ENCODE results near the gene VWA3B. TPM values are rescaled to one million over a fixed set of nuclear protein-coding genes. Genes with fewer than 3 reads are reported as not detected.

VWA3B gene
- total and polyA plus RNA-seq, 8 donors = 0.03 to 134 (median 2.2) TPM; not detected in 2

- no peak overlapping the region for H3K4me3 ChIP-seq
- no peaks in the 10 kb centered on the region for H3K4me1 ChIP-seq
- DNase-seq = no peak
- WGBS, 5 donors = 53 to 81% (median 76%) methylated on average over 2 of the region's 2 CpGs
- no peak for TF ChIP-seq POLR2AphosphoS5 (IDR thresholded peaks at IDR 0.05)
- TF ChIP-seq POLR2A (IDR thresholded peaks at IDR 0.05) = no peak
- TF ChIP-seq CTCF (IDR thresholded peaks at IDR 0.05) = no peak
- no peak for TF ChIP-seq EP300 (IDR thresholded peaks at IDR 0.05)
- peaks cover 0 to 4% (median 0%) of the 10 kb centered on the region in 3 donors for H3K27me3 ChIP-seq
- H3K27ac ChIP-seq = no peak overlapping the region
- H3K36me3 ChIP-seq = no peaks in the 10 kb centered on the region
- intact Hi-C loops (cut with DNase I; ENCODE audit: low total_unique reads) = no loop called here
- H3K9me3 ChIP-seq = no peaks in the 10 kb centered on the region
Observed at GRCh38 chr2:98233941-98234340, 147.0 kb downstream of the VWA3B start.

GRCh38 chr2:98234776-98235175 is 147.8 kb downstream of the VWA3B start:
- H3K36me3 ChIP-seq = no peaks in the 10 kb centered on the region
- TF ChIP-seq POLR2AphosphoS5 (IDR thresholded peaks at IDR 0.05) (no peak), CTCF (IDR thresholded peaks at IDR 0.05) (no peak), EP300 (IDR thresholded peaks at IDR 0.05) (no peak), POLR2A (IDR thresholded peaks at IDR 0.05) (no peak)
- H3K4me3 ChIP-seq = no peak overlapping the region
- intact Hi-C loops (cut with DNase I; ENCODE audit: low total_unique reads) = no loop called here
- WGBS, 5 donors = 42 to 57% (median 48%) methylated on average over 2 of the region's 2 CpGs
- DNase-seq = no peak
- H3K4me1 ChIP-seq = no peaks in the 10 kb centered on the region
- peaks cover 0 to 4% (median 0%) of the 10 kb centered on the region in 3 donors for H3K27me3 ChIP-seq
- H3K9me3 ChIP-seq = no peaks in the 10 kb centered on the region
- H3K27ac ChIP-seq = no peak overlapping the region

- Histone ChIP-seq H3K27me3 (peaks cover 0 to 4% (median 0%) of the 10 kb centered on the region in 3 donors), H3K27ac (no peak overlapping the region), H3K36me3 (no peaks in the 10 kb centered on the region), H3K4me3 (no peak overlapping the region), H3K4me1 (no peaks in the 10 kb centered on the region), H3K9me3 (no peaks in the 10 kb centered on the region)
- TF ChIP-seq EP300 (IDR thresholded peaks at IDR 0.05) (no peak), POLR2AphosphoS5 (IDR thresholded peaks at IDR 0.05) (no peak), POLR2A (IDR thresholded peaks at IDR 0.05) (no peak), CTCF (IDR thresholded peaks at IDR 0.05) (no peak)
- intact Hi-C loops (cut with DNase I; ENCODE audit: low total_unique reads) = no loop called here
- 90 to 94% (median 92%) methylated on average over 11 of the region's 11 CpGs for WGBS, 5 donors
- DNase-seq = no peak
Observed at GRCh38 chr2:98236935-98237334, 150.0 kb downstream of the VWA3B start.

- intact Hi-C loops (cut with DNase I; ENCODE audit: low total_unique reads) = no loop called here
- no peak overlapping the region for H3K4me3 ChIP-seq
- whole genome bisulfite sequencing, 5 donors = 55 to 73% (median 58%) methylated on average over 3 of the region's 3 CpGs
- TF ChIP-seq CTCF (IDR thresholded peaks at IDR 0.05) (no peak), POLR2A (IDR thresholded peaks at IDR 0.05) (no peak)
- no peaks in the 10 kb centered on the region for H3K9me3 ChIP-seq
- no peak overlapping the region for H3K27ac ChIP-seq
- H3K27me3 ChIP-seq = peaks cover 0 to 4% (median 0%) of the 10 kb centered on the region in 3 donors
- no peak for DNase-seq
- no peaks in the 10 kb centered on the region for H3K36me3 ChIP-seq
- no peaks in the 10 kb centered on the region for H3K4me1 ChIP-seq
Observed at GRCh38 chr2:98240786-98241398, 153.9 kb downstream of the VWA3B start.
